Activated T-cell treated with anti-CD3 and anti-CD28 coated beads for 4 hours (primary cell): ENCODE results near the gene TRAM1L1.

Experiments
- DNase-seq: peaks from one replicate; pipeline ENCODE4 v3.0.0-alpha.2; 2020

TRAM1L1 gene

DNA sequence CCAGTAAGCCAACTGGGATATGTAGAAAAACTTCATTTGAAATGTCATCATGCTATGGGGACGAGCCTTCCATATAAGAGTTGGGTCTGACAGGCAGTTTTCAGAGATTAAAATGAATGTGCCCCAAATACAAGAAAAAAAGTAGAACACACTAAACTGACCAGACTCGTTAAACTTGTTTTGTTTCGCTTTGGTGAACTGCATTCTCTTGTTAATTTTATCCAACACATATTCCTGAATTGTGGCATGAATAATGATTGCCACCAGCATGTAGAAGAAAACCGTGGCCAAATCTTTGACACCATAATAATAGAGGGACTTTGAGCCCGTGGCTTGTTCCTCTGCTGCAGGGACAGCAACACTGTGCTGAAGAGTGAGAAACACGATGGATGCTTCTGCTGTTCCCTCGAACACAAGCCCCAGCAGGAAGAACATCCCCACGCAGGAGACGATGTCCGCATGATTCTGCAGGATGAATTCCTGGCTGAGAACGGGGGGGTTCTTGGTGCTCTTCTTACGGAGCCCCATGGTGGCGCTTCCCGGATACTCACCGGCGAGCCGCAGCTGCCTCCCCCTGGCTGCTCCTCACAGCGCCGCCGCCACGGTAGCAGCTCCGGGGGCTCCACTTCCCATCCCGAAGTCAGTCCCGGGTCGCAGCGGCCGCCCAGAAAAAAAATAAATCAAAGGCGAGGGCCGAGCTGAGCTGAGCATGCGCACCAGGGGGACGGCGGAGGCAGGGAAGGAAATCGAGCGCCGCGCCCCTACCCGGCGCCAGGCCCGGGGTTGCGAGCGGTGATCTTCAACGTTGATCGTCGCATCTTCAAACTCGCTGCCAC, at the start of gene TRAM1L1:
Gene TRAM1L1, minus strand, starts transcription at position 711 of the 836 bp plus-strand sequence. Its CDS starts 183 bp downstream, at position 528.
- no peak for DNase-seq

DNA sequence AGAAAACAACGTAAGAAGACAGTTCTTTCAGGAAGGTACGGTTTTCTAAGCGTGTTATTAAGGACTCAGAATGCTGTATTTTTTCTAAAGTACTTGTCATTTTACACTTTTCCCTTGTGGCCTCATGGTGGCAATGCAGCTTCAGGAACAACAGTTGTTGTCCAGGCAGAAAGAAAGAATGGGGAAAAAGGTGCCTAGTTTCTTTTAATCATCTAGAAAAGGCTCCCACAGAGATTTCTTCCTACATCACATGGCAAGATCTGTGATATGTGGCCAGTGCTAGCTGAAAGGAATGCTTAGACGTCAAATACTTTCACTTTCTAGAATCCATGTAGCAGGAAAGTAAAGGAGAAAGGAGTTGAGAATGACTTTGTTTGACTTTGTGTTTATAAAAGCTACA, 49.0 kb upstream of the TRAM1L1 start:
- no peak for DNase-seq

DNA sequence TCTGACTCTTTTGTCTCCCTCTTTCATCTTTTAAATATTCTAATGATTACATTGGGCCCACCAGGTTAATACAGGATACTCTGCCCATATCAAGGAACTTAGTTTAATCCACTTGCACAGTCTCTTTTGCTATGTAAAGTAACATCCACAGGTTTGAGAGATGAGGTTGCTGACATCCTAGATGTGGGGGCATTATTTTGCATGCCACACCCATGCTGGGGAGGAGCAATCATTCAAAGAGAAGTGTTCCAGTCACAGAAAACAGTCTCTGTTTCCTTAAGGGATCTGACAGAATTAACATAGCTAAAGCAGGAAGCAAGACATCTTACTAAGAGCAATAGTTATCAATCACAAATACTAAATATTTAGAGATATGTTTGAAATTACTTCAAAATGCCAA, 11.5 kb upstream of the TRAM1L1 start:
- DNase-seq, result no peak

DNA sequence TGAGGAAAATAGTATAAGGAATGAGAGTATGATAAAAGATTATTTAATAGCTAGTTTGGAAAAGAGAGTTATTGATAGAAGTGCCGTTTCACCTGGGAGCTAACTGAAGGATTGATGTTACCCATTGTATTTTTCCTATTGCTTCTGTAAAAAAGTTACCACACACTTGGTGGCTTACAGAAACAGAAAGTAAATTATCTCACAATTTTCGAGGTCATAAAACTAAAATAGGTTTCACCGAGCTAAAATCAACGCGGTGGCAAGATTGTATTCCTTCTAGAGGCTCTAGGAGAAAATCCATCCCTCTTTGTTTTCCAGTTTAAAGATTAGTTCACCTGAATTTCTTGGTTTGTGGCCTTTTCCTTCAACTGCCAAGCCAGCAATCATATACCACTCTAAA, 11.1 kb upstream of the TRAM1L1 start:
- DNase-seq, result no peak

DNA sequence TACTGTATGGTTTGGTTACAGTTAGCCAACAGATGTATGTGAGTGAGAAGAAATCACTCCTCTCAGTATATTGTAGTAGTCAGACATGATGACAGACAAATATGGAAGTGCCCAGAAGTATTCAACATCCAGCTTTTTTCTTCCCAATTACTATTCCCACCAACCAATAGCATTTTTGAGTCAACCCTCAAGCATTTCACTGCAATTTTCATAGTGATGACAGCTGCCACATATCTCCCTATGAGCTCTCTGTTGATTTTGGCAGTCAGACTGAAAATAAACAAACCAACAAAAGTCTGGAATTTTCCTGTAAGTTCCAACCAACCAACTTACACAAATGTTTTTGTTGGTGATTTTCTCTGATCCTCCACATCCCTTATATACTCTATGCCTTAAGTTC, 8.2 kb upstream of the TRAM1L1 start:
- no peak for DNase-seq

DNA sequence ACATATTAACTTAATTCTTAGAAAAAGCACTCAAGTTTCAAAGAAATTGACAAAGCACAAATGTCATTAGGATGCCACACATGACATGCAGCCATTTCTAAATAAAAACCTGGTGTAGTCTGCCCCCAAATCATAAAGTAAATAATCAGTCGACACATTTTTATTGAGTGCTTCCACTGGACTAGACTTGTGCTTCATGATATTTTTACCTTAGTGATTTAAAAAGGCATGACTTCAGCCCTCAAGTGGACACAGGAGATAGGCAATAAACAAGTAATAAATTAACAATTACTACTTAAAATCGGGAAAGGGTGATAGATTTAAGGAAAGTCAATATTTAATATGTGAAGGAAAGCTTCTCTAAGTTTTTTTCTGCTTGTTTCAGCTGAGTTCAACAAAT, 7.6 kb downstream of the TRAM1L1 start:
- no peak for DNase-seq

DNA sequence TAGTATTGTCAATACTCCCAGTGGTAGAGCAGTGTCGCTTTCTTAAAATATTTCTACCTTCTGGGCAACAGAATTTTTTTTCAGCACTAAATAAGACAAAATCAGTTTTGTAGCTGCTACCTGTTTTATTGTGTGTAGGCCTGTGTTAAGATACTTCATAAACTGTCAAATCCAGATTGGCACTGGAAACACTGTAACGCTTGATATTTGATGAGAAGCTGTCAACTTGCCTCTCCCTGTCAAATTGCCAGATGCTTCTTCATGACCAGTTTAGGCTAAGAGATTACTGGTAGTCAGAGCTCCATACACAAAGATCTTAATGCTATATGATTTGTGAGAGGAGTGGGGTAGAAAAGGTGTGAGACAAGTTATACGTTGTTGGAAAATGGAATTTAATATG, 17.3 kb downstream of the TRAM1L1 start:
- no peak for DNase-seq

DNA sequence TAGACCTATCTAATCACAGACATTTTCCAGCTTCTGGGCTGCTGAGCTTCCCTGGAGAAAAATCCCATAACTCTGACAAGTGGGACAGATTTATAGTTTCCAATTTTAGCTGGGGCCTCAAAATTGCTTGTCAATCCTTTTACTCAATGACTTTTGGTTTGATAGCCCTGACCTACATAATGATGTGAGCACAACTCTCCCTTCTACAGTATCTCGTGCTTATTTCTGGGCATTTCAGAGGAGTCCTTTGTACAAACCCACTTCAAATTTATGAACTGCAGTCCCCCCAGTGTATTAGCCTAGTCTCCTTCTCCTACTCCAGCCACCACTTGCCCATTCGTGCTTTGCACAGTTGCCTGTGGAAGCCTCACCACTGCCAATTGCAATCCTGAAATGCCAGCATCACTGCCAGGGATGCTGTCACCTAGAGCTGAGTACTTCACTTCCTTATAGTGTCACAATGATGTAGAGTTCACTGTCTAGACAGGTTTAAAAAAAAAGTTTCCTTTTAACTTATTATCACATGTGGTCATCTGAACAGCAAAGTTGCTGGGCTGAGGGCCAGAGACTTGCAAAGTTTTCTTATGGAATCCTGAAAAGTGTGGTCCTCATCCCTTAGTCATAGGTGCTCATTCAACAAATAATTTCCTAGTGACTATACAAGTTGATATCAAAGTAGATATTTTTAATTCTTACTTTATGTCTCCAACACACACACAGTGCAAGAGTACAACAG, 21.2 kb downstream of the TRAM1L1 start:
- DNase-seq, result no peak

DNA sequence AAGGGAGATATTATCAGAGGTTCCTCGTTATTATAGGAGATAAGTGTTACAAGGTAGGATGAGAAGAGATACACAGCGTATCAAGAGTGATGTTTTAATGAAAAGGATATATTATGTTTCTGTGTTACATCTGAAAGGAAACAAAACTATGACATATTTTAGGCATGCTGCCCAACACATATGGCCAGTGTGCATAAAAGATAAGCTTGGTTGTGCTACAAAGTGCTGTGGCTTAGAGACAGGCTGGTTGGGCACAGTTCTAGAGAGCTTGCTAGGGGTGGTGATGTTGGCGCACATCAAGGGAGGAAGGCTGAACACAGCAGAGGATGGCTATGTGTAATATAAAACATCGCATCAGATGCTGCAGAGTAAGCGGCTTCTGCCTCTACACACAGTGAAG, 42.4 kb downstream of the TRAM1L1 start:
- no peak for DNase-seq
